Retina (tissue), 1 donor: ENCODE measurements around the gene MEAK7.

Experiments used
- DNase-seq: peaks from one replicate; pipeline ENCODE4 v3.0.0-alpha.2; 2016

The MEAK7 gene

DNA sequence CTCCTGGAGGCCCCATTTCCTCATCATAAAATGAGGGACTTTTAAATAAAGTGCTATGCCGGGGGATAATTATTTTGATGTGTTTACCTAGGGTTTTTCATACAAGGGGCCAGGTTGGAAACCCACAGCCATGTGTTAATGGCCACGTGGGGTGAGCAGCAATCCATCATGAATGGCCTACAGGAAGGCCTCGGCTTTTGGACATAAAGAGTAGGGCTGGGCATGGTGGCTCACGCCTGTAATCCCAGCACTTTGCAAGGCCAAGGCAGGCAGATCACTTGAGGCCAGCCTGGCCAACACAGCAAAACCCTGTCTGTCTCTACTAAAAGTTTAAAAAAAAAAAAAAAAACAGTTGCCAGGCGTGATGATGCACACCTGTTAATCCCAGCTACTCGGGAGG is 40.3 kb downstream of the MEAK7 start:
- DNase-seq = no peak

DNA sequence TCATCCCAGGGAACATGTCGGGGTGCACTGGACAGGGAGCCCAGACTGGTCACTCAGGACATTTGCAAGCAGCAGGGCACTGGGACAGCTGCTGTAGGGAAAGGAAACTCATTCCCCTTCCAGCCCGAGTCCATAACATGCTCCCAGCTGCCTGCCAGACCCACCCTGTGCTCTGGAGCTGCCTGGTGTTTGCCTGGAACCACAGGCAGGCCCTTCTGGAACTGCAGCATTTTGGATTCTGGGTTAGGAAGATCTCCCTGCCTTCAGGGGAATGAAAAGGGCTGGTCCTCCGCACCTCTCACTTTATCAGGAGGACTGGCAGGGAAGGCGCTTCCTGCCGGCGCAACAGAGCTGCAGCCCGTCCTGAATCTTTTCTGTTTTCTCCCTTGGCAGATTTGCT is 41.2 kb downstream of the MEAK7 start:
- DNase-seq = no peak

DNA sequence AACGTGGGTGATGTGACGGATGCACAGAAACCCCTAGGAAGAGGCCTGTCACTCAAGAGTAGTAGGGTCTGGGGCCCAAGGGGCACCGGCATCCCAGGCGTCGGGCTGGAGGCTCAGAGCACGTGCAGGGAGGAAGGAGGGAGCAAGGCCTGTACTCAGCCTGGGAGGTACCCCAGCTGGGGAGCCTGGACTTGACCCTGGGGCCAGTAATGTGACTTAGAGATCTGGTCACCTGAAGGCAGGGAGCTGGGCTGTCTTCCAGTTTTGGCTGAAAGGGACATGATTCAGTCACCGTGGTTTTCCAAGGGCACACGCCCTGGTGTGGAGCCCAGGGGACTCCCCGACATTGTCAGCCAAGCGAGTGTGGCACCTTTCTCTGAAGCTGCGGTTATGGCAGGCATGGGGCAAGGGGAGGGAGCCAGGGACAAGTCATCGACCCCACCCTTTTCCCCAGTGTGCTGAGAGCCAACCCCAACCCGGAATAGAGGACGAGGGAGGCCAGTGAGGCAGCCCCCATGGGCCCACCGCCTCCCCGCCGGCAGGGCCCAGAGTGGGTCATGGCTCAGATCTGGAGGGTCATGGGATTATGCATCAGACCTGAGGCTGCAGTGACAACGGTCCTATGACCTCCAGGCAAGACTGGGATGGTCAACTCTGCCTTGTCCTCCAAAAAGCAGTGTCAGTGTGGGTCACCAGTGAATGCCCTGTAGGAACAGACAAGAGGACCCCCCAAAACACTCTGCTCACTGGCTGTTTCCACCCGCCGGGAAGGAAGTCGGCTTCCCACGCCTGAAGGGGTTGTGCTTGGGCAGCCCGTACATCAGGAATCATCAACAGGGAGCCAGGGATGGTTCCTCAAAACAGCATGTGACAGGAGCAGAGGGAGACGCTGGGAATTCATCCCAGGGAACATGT is 41.9 kb downstream of the MEAK7 start:
- DNase-seq = no peak

DNA sequence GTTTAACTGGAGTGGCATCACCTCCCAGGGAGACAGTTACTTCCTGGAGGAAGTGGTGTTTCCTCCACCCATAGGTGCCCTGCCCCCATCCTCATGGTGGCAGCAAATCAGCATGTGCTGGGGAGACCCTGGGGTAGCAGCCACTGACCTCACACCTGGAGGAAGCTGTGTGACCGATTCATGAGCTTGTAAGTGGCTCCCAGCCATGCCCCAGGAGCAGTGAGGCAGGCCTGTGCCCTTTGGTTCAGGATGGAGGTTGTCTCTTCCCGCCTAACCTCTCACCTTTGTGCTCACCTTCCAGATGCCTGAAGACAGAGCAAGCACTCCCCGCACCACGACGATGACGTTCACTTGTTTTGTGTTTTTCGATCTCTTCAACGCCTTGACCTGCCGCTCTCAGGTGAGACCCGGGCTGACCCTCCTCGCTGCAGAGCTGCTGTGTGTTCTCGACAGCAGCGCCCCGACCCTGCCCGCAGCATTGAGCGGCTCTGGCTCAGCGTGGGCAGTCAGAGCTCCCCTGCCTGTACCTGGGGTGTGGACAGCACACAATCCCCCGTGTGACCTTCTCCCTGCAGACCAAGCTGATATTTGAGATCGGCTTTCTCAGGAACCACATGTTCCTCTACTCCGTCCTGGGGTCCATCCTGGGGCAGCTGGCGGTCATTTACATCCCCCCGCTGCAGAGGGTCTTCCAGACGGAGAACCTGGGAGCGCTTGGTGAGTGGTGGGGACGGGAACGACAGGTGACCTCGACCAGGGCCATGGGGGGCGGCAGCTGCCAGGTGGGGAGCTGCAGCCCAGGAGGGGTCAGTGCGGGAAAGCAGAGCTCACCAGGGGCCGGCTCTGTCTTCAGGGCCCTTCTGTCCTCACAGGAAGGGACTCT is 42.8 kb downstream of the MEAK7 start:
- DNase-seq = no peak

DNA sequence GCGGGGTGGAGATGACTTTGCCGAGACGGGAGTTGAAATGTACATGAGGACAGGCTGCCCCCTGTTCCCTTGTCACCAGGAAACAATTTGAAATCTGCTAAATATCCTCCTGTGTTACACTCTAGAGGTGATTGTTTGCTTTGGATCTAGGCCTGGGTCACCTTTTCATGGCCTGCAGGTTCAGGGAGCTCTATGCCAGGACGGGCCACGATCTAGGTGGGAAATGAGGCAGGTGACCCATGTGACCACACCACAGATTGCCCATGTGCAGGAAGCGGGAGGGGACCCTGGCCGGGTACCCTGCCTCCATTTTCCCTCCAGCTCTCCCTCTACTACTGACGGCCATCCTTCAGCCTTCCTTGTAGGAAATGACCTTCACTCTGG is 43.4 kb downstream of the MEAK7 start:
- DNase-seq = no peak

DNA sequence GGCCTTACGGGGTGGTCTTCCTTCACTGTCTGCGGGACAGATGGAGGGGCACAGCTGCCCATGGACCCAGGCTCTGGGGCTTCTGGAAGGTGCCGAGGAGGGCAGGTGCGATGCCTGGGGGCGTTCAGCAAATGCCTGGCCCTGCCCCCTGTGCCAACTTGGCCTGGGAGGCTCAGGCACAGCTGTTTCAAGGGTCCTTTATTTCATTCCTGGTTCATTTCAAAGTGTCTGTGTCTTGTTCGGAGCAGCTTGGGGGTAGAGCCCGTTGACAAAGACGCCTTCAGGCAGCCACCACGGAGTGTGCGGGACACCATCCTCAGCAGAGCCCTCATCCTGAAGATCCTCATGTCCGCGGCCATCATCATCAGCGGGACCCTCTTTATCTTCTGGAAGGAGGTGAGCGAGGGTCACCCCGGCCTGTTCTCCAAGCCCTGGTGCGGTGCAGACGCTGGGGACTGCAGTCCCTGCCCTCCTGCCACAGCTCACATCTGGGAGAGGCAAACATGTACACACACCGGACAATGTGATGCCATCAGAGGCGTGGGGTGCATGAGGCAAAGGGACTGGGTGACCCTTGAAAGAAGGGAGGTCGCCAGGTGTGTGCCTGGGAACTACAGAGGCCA is 43.9 kb downstream of the MEAK7 start:
- DNase-seq = no peak

DNA sequence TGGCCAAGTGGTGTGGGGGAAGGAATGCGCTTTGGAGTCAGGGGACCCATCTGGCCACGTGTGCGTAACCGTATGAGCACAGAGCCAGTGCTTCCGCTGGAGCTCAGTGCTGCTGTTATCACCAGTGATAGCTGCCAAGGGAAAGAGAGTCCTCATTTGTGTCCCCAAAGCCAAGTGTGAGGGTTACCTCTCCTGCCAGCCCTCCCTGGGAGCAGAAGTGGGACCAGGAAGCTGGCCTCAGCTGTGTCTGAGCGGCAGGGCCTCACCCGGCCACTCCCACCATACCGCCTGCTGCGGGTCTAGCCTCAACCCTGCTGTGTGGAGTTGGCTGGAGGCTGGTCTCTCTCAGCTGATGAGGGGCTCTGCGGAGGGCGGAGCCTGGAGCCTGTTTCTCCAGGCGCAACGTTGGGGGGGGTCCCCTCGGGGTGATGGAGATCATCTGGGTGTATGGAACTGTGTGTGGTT is 44.5 kb downstream of the MEAK7 start:
- peak; percentile 39 for DNase-seq

DNA sequence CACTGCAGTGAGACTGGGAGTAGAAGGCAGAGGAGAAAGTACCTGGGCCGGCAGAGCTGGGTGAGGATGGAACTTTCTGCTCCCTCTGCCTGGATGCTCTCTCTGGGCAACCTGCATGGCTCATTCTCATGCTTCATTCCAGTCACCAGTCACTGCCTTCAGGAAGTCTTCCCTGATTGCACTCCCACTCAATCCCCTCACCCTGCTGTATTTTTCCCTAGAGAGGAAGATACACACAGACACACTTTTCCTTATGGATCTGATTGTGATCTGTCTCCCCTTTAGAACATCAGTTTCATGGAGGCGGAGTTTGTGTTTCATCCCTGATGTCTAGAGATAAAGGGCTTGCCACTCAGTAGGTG is 44.9 kb downstream of the MEAK7 start:
- no peak for DNase-seq

DNA sequence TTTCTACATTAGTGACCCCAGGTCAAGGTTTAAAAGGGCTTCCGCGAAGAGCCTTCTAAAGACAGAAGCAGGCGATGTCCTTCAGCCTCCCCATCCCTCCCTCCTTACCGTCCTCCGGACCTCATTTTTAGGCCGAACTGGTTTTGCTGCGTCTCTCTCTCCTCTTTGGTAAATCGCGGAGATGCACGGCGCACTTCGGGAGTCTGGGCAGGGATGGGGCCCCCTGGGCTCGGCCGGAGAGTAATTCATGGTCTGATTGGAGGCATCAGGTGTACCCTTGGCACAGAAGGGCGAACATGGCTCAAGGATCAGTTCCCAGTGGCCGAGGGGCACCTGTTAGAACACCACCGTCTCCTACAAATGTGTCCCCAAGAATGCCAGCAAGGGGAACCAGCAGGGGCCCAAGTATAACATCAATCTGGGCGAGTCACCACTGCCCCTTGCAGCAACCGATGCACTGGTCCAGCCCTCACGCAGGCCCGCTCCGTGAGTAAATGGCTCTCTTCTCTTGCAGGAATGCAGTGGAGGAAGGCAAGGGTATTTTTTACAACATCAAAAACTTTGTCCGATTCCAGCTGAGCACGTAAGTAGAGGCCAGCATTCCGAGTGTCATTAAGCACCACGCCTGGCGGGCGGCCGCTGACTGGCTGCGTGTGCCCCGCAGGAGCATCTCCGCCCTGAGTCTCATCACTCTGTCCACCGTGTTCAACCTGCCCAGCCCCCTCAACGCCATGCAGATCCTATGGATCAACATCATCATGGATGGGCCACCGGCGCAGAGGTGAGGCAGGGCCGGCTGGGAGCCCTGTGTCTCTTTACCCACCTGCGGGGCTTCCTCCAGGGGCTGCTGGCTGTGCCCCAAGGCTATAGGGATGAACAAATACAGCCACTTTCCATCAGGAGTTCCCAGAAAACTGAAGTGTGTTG is 45.6 kb downstream of the MEAK7 start:
- no peak for DNase-seq

DNA sequence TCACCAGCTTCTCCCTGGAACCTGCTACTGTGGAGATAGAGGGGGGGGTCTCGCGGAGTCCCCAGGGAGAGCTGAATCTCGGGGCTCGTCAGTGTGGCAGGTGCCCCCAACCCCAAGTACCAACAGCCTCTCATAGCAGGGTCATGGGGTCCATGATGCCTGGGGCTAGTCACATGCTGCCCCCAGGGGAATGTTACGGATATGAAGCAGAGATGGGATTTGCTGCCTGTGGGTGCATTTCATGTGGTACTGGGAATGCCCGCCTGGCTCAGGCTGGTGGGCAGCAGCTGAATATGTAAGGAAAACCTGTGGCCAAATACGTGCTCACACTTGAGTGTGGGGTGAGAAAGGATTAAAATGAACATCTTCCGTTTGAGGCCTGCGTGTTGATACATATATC is 49.4 kb downstream of the MEAK7 start:
- DNase-seq = no peak
